GM19395 (cell line): ENCODE results near the gene SH3RF3.

ENCODE experiments used
- ATAC-seq: cut with Tn5 transposase; IDR thresholded peaks from one replicate; pipeline ENCODE4 v1.9.1; 2021; ENCODE audit warnings: mild to moderate bottlenecking, moderate library complexity; ENCODE audit not compliant: unreplicated experiment

The SH3RF3 gene

DNA sequence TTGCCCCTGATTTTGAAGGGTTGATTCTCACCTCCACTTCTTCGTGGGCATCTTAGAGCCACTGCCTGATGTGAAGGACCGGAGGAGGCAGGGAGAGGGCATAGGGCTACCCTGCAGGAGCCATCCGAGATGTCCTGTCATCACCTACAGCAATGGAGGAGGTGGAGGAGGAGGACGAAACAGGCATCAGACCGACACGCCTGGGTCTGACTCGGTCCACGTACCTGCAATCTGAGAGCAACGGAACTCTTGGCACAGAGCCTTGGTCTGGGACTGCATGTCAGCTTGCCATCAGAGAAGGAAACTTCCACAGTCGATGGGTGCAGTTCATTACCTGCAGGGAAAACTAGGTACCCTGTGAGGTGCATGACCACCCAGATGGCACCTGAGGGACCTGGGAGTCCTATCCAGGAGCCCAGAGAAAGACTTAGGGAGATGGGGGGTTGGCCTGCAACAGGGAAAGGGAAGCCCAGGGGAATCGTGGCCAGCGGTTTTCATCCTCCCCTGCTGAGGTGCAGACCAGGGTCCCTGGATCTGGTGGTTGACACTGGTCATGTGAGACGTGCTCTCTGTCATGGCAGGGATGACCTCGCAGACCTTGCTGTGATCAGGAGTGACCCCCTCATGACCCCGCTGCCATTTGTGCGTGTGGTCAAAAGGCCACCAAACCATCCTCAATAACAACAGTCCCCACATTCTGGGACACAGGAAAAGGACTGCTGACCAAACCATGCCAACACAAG, 293.9 kb downstream of the SH3RF3 start:
- no peak for ATAC-seq

DNA sequence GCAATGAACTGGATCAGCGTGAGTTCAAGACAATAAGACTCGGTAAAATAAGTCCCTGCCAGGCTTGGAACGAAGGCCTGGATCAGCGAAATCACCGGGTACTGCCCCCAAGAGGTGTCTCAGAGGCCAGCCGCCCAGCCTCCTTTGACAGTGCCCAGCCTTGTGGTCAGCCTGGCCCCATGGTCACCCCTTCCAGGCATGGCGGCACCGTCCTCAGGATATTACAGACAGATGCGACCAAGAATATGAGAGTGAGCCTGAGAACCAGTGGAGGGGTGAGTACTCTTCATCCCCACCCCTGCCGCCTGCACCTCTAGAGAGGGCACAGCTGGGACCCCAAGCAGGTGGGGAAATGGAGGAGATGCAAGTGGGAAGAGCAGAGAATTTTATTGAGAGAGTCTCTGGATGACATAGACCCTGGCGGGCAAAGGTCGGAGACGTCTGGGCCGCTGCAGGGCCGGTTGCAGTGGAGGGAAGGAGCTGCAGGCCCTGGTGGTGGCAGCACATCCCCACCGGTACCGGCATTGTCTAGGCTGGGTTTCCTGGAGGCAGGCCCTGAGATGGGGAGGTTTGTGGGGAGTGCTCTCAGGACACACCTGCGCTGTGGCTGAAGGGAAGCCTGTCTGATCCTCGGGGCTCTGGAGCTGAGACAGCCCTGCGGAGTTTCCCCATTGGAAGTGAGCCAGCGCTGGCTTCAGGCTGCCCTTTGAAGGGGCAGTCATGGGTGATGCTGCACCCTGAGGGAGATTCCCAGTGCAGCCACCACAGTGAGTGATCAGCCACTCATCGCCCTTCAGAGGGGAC, 294.8 kb downstream of the SH3RF3 start:
- no peak for ATAC-seq

DNA sequence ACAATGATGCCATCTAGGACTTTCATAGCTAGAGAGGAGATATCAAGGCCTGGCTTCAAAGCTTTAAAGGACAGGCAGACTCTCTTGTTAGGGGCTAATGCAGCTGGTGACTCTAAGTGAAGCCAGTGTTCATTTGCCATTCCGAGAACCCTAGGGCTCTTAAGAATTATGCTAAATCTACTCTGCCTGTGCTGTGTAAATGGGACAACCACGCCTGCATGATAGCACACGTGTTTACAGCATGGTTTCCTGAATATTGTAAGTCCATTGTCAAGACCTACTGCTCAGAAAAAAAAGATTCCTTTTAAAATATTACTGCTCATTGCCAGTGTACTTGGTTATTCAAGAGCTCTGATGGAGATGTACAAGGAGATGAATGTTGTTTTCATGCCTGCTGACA, 296.4 kb downstream of the SH3RF3 start:
- no peak for ATAC-seq

DNA sequence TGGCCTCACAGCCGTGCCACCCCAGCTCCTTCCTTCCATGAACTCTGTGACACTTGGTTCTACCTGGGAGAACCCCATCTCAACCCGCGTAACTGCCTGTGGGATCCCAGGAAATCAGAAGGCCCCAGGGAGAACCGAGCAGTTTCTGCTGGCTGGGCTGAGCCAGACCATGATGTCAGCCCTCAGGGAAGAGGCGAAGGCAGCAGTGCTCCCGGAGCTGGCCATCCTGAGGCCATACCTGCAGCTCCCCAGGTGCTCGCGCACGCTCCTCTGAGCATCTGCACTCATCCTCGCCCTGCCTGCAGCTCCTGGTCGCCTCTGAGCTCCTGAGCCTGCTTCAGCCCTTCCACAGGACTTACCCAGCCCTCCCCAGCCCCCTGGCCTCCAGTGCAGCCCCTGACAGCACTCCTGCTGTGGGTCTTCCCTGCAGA, 298.7 kb downstream of the SH3RF3 start:
- ATAC-seq, result no peak

DNA sequence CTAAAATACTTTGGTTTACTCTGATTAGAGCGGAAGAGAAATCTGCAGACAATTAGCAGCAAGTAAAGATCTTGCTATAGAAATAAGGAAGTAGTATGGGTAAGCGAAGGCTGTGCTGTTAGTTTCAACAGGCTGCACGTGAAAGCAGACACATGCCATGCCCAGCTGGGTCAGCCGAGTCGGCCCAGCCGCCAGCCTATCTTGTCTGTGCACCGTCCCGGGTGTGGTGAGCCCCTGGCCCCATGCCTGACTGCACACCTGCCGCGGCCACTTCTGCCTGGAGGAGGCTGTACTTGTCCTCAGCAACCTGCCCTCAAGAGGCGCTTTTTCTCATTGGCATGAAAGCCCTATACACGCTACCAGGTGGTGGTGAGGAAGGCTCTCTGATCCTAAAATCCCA, 299.3 kb downstream of the SH3RF3 start:
- ATAC-seq, result no peak

DNA sequence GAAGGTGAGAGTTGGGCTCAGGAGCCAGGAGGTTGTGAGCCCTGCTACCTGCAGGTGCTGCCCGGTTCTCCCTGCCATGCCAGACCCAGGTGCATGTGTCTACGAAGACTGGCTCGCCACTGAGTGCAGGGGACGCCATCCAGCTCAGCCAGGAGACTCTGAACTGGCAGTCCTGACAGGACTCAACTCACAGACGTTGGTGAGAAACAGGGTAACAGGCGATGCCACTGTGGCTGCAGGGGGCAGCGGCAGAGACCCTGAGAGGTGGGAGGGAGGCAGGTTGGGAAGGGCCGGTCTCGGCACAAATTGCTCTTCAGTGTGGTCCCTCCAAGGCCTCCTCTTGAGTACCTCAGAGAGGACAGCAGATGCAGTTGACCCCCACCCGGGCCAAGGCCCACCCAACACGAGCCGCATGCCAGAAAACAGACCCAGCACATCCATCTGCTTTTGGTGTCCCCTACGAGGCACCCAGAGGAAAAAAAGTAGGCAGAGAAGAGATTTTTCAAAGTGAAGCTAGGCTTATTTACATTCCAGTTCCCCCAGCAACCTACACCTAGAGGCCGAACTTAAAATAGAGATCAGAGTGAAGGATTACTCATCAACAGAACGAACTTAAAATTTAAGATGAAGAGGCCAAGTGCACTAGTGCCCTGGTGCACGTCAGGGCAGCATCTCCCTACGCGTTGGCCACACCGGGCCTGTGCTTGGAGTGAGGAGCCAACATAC, 300.0 kb downstream of the SH3RF3 start:
- no peak for ATAC-seq

DNA sequence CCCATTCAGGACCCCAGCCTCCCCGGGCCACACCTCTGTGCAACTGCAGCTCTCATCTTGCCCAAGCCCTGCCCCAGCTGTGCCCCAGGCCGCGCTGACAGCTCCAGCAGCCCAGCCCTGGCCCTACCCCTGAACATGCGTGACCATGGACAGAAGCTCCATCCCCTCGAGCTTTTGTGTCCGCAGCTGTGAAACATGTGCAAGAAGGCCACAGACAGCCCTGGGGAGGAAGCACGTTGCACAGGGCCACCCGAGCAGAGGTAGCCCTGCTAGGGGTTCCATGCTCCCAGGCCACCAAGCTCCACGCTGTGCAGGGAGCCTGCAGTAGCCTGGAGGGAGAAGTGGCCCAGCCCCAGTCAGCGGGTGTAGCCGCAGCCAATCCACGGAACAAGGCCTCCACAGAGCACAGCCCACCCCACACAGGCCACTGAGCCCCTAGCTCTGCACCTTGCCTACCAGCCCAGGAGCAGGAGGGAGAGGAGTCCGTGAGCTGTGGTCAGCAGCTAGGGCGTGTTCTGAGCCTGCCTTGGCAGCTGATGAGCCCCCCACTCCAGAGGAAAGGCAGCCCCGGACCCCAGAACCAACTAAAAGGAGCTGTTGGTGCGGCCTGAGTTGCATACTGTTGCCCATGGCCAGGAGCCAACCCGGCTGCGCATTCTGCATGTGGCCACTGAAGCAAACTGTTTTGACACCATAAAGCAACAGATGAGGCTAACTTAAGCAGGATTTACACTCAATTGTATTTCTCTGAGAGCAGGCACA, 300.7 kb downstream of the SH3RF3 start:
- ATAC-seq, result no peak

DNA sequence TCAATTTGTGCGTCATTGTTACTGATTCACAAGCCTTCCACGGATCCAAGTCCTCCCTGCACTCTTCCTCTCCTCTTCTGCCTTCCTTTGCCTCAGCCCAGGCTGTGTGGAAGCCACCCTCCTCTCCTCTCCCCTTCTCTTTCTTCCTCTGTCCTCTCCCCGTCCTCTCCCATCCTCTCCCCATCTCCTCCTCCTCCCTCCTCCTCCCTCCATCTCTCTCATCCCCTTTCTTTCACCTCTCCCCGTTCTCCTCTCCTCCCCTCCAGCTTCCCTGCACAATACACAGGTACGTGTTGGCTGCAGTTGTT, 301.3 kb downstream of the SH3RF3 start:
- ATAC-seq, result no peak

DNA sequence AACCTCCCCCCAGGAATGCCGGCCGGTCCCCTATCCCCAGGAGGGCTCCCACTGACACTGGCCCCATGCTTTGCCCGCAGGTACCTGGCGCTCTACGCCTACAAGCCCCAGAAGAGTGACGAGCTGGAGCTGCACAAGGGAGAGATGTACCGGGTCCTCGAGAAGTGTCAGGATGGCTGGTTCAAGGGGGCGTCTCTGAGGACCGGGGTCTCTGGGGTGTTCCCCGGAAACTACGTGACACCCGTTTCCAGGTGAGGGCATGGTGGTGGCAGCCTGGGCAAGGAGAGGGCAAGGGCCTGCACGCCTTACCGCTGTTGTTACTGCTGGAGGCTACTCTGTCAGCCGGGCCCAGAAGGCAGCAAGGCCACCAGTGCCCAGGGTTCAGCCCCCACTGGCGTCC, 303.4 kb downstream of the SH3RF3 start:
- ATAC-seq, result no peak

DNA sequence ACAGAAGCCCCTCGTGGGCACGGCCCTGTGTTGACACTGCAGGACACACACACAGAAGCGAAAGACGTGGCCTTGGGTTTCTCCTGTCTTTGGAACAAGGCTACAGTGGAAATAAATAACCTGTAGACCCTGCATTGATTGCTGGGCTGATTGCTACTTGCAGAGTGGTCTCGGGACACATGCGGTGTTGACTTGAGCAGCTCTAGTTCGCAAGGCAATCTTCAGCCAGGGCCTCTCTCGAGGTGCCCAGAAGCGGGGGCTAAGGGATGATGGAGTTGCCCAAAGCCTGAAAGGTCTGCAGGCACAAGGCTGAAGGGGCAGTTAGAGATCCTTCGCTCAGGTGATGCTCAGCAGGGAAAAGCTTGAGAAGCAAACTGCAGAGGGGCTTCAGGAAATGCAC, 304.5 kb downstream of the SH3RF3 start:
- no peak for ATAC-seq

DNA sequence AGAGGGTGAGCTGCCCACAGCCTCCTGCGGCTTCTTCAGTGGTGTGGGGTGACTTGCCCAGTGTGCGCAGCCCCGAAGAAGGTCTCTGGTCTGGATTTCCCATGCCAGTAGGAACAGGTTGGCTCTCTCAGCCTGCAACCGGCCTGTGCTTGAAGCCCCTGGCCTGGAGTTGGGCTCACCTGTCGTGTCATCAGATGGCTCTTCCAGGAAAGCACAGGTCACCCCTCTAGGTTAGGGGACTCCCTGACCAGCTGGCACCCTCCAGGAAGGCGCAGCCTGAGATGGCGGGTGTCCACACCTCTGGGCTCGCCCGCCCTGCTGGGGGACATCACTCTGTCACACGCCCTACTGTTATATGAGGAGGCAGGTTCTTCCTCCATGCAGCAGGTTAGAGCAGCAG, 304.9 kb downstream of the SH3RF3 start:
- no peak for ATAC-seq

DNA sequence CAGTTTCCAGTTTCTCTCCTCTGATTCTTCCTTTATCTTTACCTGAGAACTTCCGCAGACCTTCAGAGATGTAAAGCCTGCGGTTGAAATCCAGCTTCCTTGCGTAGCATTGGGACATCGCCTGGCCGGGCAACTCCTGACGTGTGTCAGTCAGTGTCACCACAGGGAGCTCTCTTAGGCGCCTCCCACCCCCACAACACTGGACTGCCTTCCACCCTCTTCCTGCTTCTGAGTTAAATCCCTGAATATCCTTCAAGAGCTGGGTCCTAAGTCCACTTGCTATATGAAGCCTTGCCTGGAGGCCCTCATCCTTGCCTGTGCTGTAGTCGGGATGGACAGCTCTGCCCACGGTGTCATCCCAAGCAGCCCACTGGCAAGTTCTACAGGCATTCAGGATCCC, 305.3 kb downstream of the SH3RF3 start:
- ATAC-seq, result no peak

DNA sequence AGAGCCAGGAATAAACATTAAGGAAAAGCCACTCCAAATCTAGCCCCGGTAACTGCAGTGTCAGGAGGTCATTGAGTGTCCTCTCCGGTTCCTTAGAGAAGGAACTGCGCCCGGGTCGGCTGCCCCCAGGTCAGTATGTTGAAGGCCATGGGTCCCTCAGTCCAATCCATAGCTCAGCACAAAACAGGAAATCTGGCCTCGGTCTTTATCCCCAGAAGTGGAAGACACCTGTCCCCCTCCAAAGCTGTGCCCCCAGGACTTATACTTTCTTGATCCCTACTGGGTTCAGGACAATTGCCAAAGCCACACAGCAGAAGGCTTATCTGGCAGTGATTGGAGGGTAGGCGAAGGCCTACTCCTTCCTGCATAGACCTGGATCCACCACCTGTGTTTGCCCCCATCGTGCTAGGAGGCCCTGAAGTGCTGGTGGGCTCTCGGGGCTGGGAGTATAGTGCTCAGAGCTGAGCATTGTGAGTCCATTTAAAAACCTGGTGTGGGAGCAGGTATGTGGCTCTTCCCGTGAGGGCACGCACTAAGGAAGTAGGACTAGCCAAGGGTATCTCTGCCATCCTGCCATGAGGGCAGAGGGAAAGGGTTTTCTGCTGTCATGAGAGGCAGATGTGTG, 306.2 kb downstream of the SH3RF3 start:
- no peak for ATAC-seq

DNA sequence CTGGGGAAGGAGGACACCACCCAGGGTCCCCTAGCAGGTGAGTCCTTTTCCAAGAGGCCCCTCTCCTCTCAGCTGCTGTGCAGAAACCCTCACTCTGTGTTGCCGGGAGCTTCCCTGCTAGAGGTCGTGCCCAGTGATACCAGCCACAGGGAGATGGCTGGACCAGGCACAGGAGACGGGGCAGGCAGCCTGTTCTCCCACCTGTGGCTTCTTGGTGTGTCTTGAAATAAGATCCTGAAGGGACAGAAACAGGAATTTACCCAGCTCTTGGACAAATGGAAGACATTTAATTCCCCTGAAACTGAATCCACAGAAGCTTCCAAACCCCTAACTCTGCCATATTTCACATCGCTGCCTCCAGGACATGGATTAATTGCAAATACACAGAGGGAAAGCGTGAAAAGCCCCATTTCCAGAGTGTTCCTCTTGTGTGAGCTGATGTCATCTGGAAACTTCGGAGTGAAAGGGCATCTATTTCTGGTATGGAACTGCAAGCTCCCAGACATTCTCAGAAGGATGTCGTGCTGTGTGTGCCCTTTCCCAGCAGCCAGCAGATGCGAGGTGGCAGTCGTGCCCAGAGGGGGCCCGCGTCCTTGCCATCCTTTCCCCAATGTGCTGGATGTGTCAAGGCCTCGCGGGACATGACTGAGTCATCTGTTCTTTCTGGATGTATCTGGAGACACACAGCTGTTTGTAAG, 307.0 kb downstream of the SH3RF3 start:
- no peak for ATAC-seq

DNA sequence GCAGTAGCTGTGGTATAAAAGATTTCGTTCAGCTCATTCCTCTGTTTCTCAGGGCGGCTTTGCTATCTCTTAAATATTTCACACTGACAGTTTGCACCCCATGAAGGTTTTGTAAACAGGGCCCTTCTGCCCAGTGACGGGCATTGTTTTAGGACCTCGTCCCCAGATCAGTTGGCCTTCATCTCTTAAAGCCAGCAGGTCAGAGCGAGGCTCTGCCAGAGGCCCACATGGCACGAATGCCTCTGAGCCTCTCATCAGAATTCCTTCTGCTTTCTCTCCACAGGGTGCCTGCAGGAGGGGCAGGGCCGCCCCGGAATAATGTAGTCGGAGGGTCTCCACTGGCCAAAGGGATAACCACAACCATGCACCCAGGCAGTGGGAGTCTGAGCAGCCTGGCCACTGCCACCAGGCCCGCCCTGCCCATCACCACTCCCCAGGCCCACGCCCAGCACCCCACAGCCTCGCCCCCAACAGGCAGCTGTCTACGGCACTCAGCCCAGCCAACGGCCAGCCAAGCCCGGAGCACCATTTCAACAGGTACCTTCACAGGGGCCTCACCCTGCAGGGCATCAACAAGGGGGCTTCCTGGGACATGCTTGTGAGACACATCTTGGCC, 307.7 kb downstream of the SH3RF3 start:
- ATAC-seq, result no peak

DNA sequence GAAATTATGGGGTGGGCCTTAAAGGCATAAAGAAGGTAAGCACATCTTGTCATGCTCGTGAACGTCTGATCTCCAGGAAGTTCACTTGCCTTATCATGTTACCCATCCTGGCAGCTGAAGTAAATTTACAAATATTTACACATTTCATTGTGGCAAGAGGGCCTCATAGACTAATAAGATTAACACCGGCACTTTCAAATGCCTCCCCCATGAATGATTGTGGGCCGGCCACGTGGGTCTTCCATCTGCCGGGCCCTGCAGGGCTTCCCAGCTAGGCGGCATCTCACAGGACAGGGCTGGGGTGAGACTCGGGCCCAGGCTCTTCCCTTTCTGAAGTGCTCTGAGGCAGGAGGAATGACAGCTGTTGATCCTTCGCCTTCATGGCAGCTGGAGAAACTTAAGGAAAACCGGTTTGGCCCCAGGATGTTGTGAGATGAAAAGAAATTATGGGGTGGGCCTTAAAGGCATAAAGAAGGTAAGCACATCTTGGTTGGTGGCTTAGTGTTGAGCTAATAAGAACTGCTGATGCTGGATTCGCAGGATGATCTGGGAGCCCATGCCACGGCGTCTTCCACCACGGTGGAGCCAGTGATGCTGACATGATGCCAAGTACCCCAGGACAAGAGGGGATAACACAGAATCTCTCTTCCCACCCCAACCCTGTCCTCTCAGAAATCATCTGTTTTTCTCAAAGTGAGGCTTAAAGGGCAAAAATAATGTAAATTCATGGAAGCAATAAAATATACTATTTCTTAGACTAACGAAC, 308.5 kb downstream of the SH3RF3 start:
- no peak for ATAC-seq

DNA sequence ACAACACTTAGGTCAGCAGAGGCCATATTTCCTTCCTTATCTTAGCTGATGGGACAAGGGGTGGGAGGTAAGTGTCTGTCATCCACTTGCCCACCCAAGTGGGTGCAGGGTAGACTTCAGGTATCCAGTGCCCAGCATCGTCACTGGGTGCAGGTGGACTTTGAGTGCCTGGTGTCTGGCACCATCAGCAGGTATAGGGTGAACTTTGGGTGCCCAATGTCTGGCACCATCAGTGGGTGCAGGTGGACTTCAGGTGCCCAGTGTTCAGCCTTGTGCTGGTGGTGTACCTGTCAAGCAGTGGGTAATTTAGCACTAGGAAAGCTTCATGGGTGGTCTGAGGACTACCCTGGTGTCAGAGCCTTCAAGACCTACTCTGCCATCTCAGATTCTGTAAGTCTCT, 309.1 kb downstream of the SH3RF3 start:
- no peak for ATAC-seq

DNA sequence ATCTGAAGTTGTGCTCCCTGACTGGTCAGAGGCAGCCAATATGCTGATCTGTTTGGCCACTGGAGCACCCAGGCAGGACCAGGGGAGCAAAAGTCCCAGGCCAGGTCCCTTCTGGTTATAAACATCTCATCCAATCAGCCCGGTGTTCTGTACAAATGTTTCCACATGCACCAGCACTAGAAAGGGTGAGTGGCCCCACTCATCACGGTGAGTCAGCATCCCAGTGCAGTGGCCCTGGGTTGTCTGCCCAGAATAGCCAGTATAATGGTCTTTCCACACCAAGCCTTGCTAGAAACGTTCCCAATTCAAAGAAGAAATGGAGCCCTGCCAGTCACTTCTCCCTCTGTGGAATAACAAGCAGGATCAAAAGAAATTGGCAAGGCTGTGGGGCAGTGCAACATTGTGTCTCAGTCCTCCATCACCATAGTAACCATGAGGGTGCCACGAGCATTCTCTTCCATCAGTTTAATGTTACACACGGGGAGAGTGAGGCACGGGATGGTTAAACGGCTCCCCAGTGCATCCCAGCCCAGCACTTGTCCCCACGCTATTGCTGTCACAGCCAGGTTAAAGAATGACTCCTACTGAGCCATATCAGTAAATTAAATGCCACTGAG, 309.9 kb downstream of the SH3RF3 start:
- ATAC-seq, result no peak

DNA sequence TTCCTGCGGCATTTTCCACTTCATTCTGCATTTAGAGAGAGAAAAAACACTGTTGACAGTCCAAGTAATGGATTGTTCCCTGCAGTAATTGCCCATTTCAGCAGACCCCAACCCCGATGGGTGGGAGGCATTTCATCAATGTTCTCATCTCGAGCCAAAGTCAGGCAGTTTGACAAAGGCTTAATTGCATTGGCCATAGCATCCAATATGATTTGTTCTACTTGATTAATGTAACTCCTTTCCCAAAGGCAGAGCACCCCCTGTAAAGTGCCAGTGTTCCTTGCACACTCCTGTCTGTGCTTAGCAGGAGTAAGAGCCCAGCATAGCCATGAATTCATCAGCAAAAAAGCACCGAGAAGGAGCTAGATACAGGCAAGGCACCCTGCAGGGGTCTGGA, 310.4 kb downstream of the SH3RF3 start:
- no peak for ATAC-seq
